ENCODE results near the gene SYMPK.

SYMPK gene

DNA sequence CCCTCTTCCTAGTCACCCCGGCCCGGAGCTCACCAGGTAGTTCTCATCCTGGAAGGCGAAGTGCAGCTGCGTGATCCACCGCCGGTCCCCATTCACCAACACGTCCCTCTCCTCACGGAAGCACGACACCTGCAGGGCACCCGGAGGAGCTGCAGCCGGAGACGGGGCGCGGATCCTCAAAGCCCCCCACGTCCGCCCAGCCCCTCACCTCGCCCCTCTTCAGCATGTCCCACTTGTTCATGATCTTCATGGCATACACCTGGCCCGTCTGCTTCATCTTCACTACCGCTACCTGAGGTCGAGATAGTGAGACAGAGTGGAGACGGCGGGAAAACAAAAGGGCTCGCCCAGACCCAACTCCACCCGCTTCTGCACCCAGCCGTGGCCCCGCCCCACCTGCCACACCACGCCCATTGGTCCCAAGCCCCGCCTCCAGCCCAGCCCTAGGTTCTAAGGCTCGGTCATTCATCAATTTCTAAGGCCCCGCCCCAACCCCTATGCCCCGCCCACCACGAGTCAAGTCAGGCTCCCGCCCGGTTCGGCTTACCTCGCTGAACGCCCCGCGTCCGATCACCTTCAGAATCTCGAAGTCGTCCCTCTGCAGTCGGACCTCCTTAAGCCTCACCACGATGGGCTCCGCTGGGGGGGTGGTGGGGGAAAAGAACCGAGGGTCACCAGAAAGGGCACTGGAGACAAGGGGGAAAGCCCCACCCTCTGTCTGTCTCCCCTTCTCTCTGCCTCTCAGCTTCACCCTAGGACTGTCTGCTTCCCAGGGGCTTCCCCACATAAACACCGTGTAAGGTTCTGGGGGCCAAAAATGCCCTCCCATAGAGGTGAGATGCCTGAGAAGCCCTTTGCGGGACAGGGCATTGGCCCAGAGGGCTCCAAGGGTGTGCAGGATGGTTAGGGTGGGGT is 83.5 kb downstream of the SYMPK start:
- no peak for DNase-seq

DNA sequence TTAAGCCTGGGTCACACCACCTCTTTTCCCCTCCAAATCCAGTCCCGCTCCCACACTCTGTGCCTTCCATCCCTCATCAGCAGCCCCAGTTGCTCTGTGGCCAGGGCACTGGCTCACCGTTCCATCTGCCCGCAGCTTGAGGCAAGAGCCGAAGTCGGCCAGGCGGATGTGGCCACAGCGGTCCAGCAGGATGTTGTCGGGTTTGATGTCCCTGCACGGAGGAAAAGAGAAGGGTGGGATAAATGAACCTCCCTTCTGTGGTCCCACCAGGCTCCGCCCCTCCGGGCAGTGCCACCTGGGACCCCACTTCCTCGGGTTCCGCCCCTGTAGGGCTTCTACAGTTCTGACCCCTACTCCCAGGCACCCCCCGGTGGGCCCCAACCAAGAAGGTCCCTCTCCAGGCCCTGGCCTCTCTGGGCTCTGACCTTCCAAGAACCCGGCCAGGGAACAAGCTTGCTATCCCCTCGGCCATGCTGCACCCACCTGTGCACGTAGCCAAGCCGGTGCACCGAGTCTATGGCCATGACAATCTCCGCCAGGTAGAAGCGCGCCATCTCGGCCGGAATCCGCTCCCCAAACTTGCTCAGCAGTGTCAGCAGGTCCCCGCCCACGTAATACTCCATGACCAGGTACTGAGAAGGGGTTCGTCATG is 84.8 kb downstream of the SYMPK start:
- no peak for DNase-seq

DNA sequence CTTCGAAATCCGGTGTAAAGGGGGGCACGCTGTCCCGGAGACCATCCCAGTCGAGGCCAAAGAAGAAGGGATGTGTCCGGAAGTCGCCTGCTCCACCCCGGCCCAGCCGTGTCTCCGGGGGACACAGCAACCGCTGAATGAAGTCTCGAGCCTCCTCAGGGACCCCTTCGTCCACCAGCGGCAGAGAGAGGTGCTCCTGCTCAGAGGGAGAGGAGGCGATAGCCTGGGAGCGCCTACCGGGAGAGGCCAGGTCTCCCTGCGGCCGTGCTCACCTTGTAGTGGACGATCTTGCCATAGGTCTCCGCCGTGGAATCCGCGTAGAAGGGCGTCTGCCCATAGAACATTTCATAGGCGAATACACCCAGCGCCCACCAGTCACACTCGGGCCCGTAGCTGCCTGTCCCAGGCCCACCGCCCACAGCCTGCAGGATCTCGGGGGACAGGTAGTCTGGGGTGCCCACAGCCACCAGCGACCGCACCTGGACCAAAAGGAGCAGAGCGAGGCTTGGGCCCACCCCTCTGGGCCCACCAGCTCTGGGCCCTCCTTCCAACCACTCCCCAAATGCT is 85.5 kb downstream of the SYMPK start:
- no peak for DNase-seq

DNA sequence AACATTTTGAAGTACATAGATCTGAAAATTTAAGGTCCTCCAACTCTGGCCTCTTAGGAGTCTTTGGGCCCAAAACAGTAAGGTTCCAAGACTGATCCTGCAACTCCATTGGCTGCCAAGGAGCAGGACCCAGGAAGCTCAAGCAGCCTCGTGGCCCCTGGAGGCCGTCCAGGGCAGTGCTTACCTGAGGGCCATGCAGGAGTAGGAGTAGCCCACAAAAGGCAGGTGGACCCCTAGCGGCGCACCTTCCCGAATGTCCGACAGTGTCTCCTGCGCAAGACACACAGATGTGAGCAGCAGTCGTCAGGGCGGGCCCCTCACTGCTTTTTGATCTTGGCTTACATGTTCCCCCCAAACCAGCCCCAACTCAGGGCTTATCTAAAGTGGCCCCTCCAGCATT is 88.2 kb downstream of the SYMPK start:
- no peak for DNase-seq

DNA sequence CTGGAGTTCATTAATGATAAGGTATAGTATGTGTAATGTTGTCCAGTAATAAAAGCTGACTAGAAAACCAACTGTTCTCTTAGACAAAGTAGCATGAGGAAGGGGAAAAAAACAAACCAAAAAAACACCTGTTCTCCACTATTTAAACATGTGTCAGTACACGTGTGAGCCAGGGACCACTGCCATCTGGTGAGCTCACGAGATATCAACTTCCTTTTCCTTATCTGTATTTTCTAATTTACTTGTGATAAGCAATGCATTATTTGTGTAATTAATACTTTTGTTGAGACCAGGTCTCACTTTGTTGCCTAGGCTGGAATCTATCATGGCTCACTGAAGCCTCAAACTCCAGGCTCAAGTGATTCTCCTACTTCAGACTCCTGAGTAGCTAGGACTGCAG is 89.6 kb downstream of the SYMPK start:
- DNase-seq, result no peak

DNA sequence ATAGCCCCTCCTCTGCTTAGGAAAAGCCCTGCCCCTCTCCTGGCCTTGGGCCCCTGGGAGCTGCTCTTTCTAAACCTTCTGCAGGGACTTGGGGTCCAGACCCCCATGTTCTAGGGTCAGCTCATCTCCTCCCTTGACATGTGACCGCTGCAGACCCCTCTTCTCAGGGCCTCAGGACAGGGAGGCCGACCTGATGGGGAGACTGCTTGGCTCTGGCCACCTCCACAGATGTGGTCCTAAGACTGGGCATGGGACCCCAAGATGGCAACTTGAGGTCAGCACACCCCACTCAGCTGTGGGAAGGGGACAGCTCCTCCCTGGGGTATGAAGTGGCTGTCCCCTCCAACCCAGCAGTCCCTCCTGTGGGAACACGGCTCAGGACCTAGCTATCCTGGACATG is 90.0 kb downstream of the SYMPK start:
- DNase-seq, result no peak

DNA sequence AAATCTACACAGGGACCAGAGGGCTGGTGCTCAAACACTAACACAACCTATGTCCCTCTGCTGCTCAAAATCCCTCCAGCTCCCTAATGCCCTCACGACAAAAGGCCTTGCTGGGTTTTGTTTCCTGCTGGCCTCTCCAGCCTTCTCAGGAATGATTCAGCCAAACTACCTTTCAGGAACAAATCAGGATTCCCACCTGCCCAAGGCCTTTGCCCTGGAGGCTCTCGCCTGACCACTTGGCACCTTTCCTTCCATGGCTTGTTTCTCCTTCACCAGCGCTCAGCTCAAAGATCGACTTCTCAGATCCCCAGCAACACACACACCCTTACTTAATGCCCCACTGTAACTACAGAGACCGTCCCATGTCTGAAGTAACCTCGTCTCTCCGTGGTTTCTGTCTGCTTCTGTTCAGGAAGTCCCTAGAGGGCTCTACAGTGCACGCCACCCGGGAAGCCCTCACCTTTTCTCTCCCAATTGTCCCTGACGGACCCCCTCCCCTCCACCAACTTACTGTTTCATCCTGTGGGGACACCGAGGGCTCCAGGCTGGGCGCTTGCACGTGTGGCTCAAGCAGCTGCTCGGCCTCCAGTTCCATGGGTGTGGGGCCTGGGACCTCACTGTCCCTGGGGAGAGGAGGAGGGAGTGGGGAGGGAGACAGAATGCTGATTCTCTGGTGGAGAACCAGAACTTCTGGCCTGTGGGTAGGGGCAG is 90.7 kb downstream of the SYMPK start:
- no peak for DNase-seq

DNA sequence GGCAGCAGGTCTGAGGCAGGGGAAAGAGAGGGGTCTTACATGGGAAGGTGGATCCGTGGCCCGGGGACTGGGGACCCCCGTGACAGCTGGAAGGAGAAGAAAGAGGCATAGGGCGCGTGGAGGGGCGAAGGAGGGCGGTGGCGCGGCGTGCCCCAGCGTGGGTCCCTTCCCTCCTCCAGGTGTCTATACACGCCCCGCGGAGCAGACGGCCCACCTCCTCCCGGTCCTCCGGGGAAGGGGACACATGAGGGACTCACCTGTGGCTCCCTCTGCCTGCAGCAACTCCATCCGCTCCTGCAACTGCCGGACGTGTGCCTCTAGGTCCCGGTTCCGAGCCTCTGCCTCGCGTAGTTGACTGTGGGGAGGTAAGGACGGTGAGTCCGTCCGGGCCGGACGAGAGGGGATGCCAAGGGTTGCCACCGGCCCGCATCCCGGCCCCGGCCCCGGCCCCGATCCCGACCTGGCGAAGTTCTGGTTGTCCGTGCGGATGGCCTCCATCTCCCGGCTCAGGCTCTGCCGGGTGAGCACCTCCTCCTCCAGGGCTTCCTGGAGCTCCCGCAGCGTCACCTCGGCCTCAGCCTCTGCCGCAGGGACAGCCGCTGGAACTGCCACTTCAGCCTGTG is 91.5 kb downstream of the SYMPK start:
- DNase-seq, result no peak

DNA sequence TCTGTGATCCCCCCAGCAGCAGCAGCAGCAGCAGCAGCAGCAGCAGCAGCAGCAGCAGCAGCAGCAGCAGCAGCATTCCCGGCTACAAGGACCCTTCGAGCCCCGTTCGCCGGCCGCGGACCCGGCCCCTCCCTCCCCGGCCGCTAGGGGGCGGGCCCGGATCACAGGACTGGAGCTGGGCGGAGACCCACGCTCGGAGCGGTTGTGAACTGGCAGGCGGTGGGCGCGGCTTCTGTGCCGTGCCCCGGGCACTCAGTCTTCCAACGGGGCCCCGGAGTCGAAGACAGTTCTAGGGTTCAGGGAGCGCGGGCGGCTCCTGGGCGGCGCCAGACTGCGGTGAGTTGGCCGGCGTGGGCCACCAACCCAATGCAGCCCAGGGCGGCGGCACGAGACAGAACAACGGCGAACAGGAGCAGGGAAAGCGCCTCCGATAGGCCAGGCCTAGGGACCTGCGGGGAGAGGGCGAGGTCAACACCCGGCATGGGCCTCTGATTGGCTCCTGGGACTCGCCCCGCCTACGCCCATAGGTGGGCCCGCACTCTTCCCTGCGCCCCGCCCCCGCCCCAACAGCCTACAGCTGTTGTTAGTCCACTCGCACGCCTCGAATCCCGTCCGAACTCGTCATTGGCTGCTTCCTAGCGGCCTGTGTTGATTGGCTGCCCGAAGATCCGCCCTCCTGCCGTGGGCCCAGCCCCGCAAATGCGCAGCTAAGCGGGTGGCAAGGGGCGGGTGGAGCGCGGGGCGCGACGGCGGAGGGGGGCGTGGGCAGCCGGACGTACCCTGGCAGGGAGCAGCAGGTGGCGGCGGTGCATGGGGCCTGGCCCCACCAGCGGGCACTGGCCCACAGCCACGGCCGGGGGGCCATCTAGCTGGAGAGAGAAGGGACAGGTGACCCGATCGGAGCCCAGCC is 92.5 kb downstream of the SYMPK start:
- peak; percentile 88 for DNase-seq

DNA sequence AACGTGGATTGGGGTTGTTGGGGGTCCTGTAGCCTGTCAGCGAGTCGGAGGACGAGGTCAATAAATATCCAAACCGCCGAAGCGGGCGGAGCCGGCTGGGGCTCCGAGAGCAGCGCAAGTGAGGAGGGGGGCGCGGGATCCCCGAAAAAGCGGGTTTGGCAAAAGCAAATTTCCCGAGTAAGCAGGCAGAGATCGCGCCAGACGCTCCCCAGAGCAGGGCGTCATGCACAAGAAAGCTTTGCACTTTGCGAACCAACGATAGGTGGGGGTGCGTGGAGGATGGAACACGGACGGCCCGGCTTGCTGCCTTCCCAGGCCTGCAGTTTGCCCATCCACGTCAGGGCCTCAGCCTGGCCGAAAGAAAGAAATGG is 93.1 kb downstream of the SYMPK start:
- DNase-seq, result no peak

DNA sequence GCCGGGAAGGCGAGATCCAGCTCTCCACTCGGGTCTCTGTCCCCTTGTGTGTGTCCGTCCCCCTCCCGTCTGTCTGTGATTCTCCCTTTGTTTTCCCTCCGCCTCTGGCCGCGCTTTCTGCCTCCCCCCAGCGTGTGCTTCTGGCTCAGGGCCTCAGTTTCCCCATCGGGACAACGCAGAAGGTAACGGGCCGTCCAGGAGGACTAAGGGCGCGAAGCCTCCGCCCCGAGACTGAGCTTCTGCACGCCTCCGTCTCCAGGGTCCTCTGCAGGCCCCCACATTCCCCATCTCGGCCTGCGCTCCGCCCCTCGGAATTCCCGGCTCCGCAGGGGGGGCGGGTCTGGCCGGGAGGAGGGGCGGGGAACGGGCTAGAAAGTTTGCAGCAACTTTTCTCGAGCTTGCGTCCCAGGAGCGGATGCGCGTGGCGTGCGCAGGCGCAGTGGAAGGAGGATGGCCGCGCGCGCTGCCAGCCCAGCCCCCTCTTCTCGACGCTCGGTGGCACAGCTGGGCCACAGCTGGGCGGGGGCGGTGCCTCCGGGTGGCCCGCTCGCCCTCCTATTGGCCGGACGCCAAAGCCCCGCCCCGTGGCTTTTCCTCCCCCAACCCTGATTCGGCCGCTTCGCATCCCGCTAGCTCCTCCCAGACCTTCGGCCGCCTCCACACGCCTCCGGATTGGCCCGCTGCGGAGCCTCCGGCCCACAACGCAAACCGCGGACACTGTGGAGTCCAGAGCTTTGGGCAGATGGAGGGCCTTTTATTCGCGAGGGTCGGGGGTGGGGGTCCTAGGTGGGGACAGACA is 93.8 kb downstream of the SYMPK start, which contains the start of gene SIX5:
TSS of gene SIX5 (minus strand) at position 269 of the 799 bp plus-strand sequence. CDS start 408 bp downstream, outside the sequence.
- DNase-seq, result no peak

DNA sequence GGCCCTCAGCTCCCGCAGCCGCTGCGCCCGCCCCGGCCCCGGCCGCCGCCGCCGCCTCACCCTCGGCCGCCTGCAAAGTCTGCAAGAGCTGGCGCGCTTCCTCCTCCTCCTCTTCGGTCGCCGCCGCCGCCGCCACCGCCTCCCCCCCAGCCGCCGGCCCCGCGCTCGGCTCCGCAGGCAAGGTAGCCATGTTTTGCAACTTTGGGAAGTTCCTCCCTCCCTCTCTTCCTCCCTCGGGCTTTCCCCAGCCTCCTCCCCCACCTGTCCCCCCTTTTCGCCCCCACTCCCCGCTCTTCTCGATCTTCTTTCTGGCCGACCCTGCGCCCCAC is 94.3 kb downstream of the SYMPK start:
- no peak for DNase-seq

DNA sequence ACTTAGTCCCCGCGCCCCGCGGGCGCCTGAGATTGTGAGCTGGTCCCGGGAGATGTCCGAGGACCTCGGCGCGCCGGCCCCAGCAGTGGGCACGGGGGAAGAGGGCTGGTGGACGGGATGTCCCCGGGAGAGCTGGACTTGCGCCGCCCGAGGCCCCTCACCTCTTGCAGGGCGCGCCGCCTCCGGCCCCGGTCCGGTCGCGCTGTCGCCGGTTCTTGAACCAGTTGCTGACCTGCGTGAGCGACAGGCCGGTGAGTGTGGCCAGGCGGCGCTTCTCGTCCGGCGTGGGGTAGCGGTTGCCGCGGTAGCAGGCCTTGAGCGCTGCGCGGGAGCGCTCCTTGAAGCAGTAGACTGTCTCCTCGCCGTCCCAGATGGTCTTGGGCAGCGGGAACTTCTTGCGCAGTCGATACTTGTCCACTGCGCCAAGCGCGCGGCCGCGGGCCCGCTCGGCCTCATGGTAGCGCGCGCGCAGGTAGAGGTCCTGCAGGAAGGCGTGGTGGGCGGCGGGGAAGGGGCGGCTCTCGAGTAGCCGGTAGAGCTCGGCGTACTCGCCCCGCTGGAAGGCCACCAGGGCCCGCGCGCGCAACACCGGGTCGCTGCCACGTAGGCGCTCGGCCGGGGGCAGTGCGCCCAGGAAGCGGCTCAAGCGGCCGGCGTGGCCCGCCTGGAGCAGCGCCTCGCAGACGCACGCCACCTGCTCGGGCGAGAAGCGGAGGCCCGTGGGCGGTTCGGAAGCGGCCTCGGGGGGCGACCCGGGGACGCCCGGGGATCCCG is 94.9 kb downstream of the SYMPK start:
- no peak for DNase-seq

DNA sequence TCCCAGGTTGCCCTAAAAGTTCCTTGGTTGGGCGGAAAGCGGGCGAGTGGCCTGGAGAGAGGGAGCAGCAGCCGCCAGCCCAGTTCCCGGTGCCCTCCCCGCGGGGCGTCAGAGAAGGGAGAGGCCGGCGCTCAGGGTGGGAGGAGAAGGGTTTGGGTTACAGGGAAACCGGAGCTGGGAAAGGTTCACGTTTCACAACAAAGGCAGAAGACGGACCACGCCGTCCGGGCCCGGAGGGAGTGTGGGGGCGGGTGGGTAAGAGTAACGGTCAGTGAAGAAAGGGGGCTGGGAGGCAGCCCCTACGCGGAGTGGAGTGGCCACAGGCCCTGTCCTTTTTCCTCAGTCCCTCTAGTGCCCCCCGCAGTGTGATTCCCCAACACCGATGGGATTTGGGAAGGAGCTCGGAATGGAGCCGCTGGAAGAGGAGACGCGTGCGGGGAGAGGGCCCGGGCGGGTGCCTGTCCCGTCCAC is 95.5 kb downstream of the SYMPK start:
- no peak for DNase-seq

DNA sequence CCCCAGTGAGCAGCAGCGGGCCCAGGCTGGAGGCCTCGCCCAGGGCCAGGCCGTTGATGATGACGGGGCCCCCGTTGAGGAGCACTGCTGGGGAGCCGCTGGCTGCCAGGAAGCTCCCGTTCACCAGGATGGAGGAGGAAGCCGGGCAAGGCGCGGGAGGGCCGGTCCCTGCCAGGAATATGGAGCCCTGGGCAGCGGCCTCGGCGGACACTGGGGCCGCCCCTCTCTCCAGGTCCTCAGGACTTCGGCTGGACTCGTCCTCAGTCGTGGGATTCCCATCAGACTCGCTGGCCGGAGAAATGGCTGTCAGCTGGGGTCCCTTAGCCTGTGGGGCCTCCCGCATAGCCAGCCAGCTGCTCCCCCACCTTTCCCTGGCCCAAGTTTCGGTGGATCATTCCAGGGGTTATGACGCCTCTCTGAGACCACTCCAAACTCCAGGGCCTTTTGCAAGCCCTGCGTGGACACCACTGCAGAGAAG is 96.0 kb downstream of the SYMPK start:
- DNase-seq, result no peak

DNA sequence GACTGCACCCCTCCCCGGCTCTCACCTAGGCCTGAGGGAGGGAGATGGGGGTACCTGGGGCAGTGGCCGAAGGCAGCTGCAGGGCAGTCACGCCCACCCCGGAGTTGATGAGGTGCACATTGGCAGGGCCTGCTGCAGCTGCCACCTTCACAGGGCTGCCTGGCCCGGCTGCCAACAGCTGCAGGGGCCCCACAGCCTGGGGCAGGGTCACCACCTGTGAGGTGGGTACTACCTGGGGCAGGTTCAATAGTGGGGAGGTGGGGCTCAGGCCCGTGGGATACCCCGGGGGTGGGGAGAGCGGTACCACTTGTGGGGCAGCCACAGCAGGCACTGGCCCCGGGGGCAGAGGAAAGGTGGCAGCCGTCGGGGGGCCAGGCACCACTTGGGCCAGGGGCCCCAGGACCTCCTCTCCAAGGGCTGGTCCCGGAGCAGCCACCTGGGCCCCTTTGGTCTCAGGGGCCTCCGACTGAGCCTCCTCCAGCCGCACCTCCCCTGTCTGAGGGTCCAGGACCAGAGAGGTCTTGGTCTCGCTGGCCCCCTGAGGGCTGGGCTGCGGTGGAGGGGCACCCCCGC is 96.6 kb downstream of the SYMPK start:
- no peak for DNase-seq

DNA sequence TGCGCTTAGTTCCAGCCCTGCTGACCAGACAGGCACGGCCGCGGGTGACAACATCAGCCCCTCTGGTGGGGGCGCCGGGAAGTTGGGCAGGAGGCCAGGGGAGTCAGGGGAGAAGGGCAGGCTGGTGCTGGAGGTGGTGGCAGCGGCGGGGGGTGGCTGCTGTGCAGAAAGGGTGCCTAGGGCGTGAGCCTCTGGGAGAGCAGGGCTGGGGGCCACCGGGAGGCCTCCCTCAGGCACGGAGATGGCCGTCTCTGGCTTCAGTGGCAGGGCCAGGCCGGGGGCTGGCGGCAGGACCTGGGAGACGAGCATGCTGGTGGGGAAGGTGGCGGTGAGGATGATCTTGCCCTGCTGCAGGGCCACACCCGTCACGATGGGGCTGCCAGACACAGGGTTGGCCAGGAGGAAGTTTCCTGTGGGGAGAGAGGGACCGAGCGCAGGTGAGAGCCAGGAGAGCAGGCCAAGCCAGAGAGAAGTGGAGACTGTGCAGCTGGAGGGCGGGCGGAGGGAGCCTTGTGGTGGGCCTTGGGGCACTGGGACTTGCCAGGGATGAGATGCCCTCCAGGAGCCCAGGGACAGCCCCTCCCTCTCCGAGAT is 97.1 kb downstream of the SYMPK start:
- no peak for DNase-seq

Measured in NCI-H524 treated with DMSO at 0.1 percent for 48 hours (cell line).